Retinal pigment epithelial cell (primary cell): Measurements from ENCODE around the gene VAPB.

ENCODE experiments used
- DNase-seq: peaks from one replicate; pipeline ENCODE4 v3.0.0-alpha.2; 2010; ENCODE audit warnings: low read depth
- H3K4me3 ChIP-seq: 2 replicates; pipeline ENCODE4 v1.5.1; 2011; ENCODE audit warnings: mild to moderate bottlenecking, low read length, control low read depth, moderate library complexity
- TF ChIP-seq, protein P1 (sequence below): conservative IDR thresholded peaks from 2 replicates; pipeline ENCODE4 v1.5.1; 2011; ENCODE audit warnings: low read depth, low read length, control low read depth, inconsistent platforms

The VAPB gene

DNA sequence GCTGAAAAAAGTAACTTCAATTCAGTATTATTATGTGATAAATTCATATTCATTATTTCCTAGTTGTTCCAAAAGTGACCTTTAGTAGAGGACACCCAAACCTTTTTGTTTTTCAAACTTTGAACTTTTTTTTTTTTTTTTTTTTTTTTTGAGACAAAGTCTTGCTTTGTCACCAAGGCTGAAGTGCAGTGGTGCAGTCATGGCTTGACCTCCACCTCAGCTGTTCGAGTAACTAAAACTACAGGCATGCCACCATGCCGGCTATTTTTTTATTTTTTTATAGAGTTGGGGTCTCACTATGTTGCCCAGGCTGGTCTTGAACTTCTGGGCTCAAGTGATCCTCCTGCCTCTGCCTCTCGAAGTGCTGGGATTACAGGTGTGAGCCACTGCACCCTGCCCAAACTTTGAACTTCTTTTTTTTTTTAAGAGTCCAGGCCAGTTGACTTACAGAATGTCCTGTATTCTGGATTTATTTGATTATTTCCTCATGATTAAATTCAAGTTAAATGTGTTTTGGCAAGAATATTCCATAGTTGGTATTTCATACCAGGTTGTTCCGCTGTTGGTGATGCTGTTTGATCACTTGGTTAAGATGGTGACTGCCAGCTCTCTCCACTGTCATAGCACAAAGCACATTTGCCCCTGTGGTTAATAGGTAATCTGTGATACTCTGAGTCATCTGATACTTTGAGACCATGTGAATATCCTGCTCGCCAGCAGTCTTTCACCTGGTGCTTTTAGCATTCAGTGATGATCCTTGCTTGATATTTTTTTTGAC lies 48.0 kb downstream of the VAPB start:
- DNase-seq = no peak
- TF ChIP-seq, protein P1, sequence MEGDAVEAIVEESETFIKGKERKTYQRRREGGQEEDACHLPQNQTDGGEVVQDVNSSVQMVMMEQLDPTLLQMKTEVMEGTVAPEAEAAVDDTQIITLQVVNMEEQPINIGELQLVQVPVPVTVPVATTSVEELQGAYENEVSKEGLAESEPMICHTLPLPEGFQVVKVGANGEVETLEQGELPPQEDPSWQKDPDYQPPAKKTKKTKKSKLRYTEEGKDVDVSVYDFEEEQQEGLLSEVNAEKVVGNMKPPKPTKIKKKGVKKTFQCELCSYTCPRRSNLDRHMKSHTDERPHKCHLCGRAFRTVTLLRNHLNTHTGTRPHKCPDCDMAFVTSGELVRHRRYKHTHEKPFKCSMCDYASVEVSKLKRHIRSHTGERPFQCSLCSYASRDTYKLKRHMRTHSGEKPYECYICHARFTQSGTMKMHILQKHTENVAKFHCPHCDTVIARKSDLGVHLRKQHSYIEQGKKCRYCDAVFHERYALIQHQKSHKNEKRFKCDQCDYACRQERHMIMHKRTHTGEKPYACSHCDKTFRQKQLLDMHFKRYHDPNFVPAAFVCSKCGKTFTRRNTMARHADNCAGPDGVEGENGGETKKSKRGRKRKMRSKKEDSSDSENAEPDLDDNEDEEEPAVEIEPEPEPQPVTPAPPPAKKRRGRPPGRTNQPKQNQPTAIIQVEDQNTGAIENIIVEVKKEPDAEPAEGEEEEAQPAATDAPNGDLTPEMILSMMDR = no peak

DNA sequence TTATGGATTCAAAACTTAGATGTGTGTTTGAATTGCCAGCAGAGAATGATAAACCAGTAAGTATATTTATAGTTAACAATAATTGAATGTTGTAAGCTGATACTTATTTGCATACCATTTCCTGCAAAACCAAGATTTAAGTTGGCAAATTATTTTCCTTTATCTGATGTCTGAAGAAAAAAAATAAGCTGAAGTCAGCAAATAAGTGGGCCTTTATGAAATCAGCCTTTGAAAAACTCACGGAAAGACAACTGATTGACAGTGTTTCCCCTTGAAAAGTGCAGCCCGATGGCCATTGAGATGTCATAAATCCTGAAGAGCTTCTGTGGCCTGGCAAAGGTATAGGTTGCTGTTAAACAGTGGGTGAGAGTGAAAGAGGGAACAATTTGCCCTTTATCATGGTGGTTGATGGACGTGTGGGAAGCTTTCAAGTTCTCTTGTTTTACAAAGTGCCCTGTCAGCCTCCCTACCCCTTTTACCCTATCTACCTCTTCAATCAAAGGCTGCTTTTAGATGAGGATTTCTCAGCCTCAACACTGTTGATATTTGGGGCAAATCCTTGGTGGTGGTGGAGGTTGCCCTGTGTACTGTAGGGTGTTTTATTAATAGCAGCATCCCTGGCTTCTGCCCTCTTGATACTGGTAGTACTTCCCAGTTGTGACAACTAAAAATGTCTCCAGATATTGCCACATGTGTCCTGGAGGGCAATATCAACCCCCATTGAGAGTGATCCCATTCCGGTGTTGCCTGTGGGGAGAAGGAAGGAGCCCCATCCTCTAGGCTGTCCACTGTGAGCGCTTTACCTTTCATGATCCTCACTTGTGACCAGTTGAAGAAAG lies 50.2 kb downstream of the VAPB start:
- no peak overlapping the region for H3K4me3 ChIP-seq
- TF ChIP-seq, protein P1 = no peak
- no peak for DNase-seq

More for the DNA sequence above, 48.0 kb downstream of the VAPB start:
- H3K4me3 ChIP-seq = no peak overlapping the region

DNA sequence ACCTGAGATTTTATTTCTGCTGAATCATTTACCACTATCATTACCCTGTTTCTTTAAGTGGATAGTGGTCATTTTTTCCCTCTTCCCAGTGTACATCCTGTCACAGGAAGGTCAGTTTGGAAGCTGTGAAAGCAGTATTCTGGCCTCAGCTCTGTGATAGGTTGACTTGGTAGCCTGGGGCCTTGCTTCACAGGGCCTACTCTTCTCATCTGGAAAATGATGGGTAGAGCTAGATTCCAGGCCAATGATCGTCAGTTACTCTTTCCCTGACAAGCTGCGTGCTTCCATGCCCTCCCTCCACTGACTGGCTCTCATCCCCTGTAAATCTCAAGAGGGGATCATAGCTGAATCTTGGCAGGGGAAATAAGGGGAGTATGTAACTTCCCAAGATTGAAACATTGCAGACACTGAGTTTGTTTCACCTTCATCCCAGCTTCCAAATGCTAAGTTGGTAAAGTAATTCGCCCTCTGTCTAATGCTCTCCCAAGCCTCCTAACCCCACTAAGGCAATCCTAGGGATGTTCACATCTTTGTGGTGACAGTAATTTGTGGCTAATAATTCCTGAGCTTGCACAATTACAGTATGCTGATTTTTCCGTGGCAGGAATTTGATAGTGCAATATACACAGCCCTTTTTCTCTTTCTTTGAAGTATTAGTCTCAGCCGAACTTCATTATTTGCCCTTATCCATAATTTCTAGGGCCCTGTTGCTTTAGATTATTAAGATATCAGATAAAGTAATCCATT lies 51.2 kb downstream of the VAPB start:
- DNase-seq = no peak
- TF ChIP-seq, protein P1 = no peak
- H3K4me3 ChIP-seq = no peak overlapping the region

GRCh38 chr20:58441723-58442122 lies 52.7 kb downstream of the VAPB start:
- no peak for DNase-seq
- H3K4me3 ChIP-seq = no peak overlapping the region
- TF ChIP-seq, protein P1 = no peak

GRCh38 chr20:58444746-58445255 lies 55.8 kb downstream of the VAPB start:
- DNase-seq = no peak
- H3K4me3 ChIP-seq = no peak overlapping the region
- TF ChIP-seq, protein P1 = no peak

DNA sequence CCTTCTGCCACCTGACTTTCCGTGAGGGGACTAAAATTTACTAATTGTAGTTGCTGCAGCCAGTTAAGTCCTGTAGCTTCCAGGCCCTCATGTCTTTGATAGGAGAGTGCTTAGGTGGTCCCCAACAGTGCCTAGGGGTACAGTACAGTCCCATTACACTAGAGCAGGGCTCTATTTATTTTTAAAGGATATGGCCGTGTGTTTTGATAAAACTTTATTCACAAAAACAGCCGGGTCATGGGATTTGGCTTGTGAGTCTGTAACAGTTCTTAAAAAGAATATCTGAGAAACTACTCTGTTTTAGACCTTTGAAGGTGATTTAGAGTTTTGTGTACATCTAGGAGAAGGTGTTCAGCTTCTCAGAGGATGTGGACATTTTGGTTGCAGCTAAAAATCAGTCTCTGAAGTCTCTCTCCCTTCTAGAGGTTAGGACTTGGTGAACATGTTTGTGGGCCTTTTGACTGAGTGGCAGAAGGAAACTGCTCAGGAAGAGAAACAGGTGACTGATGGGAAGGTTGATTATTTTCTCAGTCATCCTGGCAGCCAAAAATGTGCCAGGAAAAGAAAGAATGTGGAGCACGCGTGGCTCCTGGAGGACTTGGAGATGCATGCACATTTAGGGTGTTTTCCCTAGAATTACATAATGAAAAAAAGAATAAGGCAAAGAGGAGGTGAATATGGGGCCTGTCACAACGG lies 57.4 kb downstream of the VAPB start:
- DNase-seq = no peak
- H3K4me3 ChIP-seq = no peak overlapping the region
- TF ChIP-seq, protein P1 = no peak
